ENCODE measurements around the gene KIF5C. TPM values are rescaled to one million over a fixed set of nuclear protein-coding genes. Genes with fewer than 3 reads are reported as not detected.

KIF5C gene
- total and polyA plus RNA-seq, 4 donors: 0.06 to 0.25 (median 0.14) TPM

GRCh38 chr2:148828941-148829340, 46.1 kb upstream of the KIF5C start:
- TF ChIP-seq RXRA (IDR thresholded peaks at IDR 0.05) (no peak), YY1 (IDR thresholded peaks at IDR 0.05) (no peak), MAX (IDR thresholded peaks at IDR 0.05) (no peak), REST (IDR thresholded peaks at IDR 0.05) (no peak), ATF3 (IDR thresholded peaks at IDR 0.05) (no peak), ZBTB33 (IDR thresholded peaks at IDR 0.05) (no peak), TAF1 (conservative IDR thresholded peaks at IDR 0.05) (no peak), FOXA2 (IDR thresholded peaks at IDR 0.05) (no peak), CTCF (IDR thresholded peaks at IDR 0.05; ENCODE audit: low read depth, low read length, missing input control) (no peak), EGR1 (IDR thresholded peaks at IDR 0.05; ENCODE audit: low read depth in 2 of 2) (no peak), HNF4A (conservative IDR thresholded peaks at IDR 0.05) (no peak), GABPA (IDR thresholded peaks at IDR 0.05 in 1 of 2, conservative IDR thresholded peaks at IDR 0.05 in 1 of 2) (no peak), JUND (IDR thresholded peaks at IDR 0.05) (no peak), RAD21 (IDR thresholded peaks at IDR 0.05) (no peak), NR2F2 (IDR thresholded peaks at IDR 0.05) (no peak), FOXA1 (IDR thresholded peaks at IDR 0.05) (no peak), HNF4G (IDR thresholded peaks at IDR 0.05) (no peak), SP1 (IDR thresholded peaks at IDR 0.05) (no peak)
- Histone ChIP-seq H3K27me3 (ENCODE audit: control insufficient read depth in 4 of 4, insufficient read depth in 4 of 4, low read length in 3 of 4) (peaks cover 0 to 4% (median 0%) of the 10 kb centered on the region in 4 donors), H3K9ac (ENCODE audit: low read depth in 1 of 2, low read length in 2 of 2) (no peak overlapping the region), H3K36me3 (ENCODE audit: control insufficient read depth in 4 of 4, insufficient read depth in 3 of 4, low read depth in 1 of 4, low read length in 3 of 4) (no peaks in the 10 kb centered on the region), H3K4me3 (ENCODE audit: low read depth in 1 of 3, low read length in 3 of 3) (no peak overlapping the region), H3K9me3 (ENCODE audit: control insufficient read depth in 4 of 4, low read length in 3 of 4) (peaks cover 0 to 3% (median 0%) of the 10 kb centered on the region in 4 donors), H3K4me1 (ENCODE audit: control insufficient read depth in 4 of 4, insufficient read depth in 4 of 4, low read length in 3 of 4) (peaks cover 0 to 1% (median 0%) of the 10 kb centered on the region in 4 donors), H3K27ac (ENCODE audit: low read depth in 1 of 2, low read length in 2 of 2) (no peak overlapping the region)
- WGBS: 84% methylated on average over 2 of the region's 2 CpGs
- no peak for DNase-seq (ENCODE audit: low spot score)
